IMR-90 (cell line): ENCODE measurements around the gene SBF2. TPM values are rescaled to one million over a fixed set of nuclear protein-coding genes. Genes with fewer than 3 reads are reported as not detected.
A peak's percentile ranks its signal among the peaks of the same experiment; 100 is the strongest.

Source experiments
- ATAC-seq: fragments of 200-7000 bp; cut with Tn5 transposase; 2 replicates; pipeline ENCODE4 v1.9.1; 2020; ENCODE audit warnings: low read depth, mild to moderate bottlenecking, moderate library complexity
- BruUV-seq: library from RNA; stranded (reverse); fragments of 400-500 nt; replicated peaks from 2 replicates; lab custom pipeline; 2021; lab: Mats Ljungman, UMichigan
- CTCF ChIA-PET: fragments of 300-600 bp; formaldehyde crosslinking; extraction: SDS; loops from one replicate; lab custom pipeline; 2021; ENCODE audit warnings: antibody characterized with exemption; lab: Yijun Ruan, JAX
- POLR2A ChIA-PET: fragments of 300-600 bp; sonication (Branson Sonifier 250); formaldehyde crosslinking; loops from one replicate; lab custom pipeline; 2022; ENCODE audit warnings: antibody characterized with exemption; ENCODE audit not compliant: unreplicated experiment; lab: Charles Lee
- DNase-seq: peaks from one replicate; pipeline ENCODE4 v3.0.0; 2013
- H2AFZ ChIP-seq: replicated peaks from 2 replicates; pipeline ENCODE3; 2013; ENCODE audit warnings: low read length, mild to moderate bottlenecking; ENCODE audit not compliant: poor library complexity
- H2AK5ac ChIP-seq: 2 replicates; pipeline ENCODE4 v1.6.1; 2013; ENCODE audit warnings: low read depth, low read length, inconsistent platforms
- H2AK9ac ChIP-seq: replicated peaks from 2 replicates; pipeline ENCODE3; 2013; ENCODE audit warnings: mild to moderate bottlenecking, low read depth, low read length, moderate library complexity; ENCODE audit not compliant: poor library complexity
- H2BK120ac ChIP-seq: 2 replicates; pipeline ENCODE4 v1.6.1; 2013; ENCODE audit warnings: low read depth, low read length, inconsistent platforms
- H2BK15ac ChIP-seq: 3 replicates; pipeline ENCODE4 v1.6.1; 2013; ENCODE audit warnings: low read depth, low read length, inconsistent platforms
- H2BK20ac ChIP-seq: 2 replicates; pipeline ENCODE4 v1.6.1; 2013; ENCODE audit warnings: low read depth, mild to moderate bottlenecking, inconsistent platforms, low read length, moderate library complexity
- H2BK5ac ChIP-seq: 2 replicates; pipeline ENCODE4 v1.6.1; 2013; ENCODE audit warnings: mild to moderate bottlenecking, low read depth, low read length, inconsistent platforms; ENCODE audit not compliant: poor library complexity, severe bottlenecking
- H3K14ac ChIP-seq: replicated peaks from 2 replicates; pipeline ENCODE4 v1.6.1; 2013; ENCODE audit warnings: low read depth, low read length, inconsistent platforms
- H3K18ac ChIP-seq: 2 replicates; pipeline ENCODE4 v1.6.1; 2013; ENCODE audit warnings: low read depth, low read length, control low read depth
- H3K23ac ChIP-seq: 2 replicates; pipeline ENCODE4 v1.6.1; 2013; ENCODE audit warnings: low read depth, low read length, inconsistent platforms
- H3K27ac ChIP-seq: 2 replicates; pipeline ENCODE4 v1.5.1; 2013; ENCODE audit warnings: mild to moderate bottlenecking, control low read depth, low read length; ENCODE audit not compliant: insufficient read depth
- H3K27me3 ChIP-seq: 2 replicates; pipeline ENCODE4 v1.6.1; 2013; ENCODE audit warnings: low read length; ENCODE audit not compliant: control insufficient read depth, insufficient read depth
- H3K36me3 ChIP-seq: 2 replicates; pipeline ENCODE4 v1.6.1; 2013; ENCODE audit warnings: low read length, mixed read lengths; ENCODE audit not compliant: control insufficient read depth, insufficient read depth
- H3K4ac ChIP-seq: 2 replicates; pipeline ENCODE4 v1.6.1; 2013; ENCODE audit warnings: low read depth, low read length, inconsistent platforms
- H3K4me1 ChIP-seq: 2 replicates; pipeline ENCODE4 v1.6.1; 2013; ENCODE audit warnings: low read length, mixed read lengths; ENCODE audit not compliant: control insufficient read depth, insufficient read depth
- H3K4me2 ChIP-seq: 2 replicates; pipeline ENCODE4 v1.6.1; 2013; ENCODE audit warnings: low read depth, mild to moderate bottlenecking, control low read depth, low read length, moderate library complexity
- H3K4me3 ChIP-seq: 2 replicates; pipeline ENCODE4 v1.5.1; 2013; ENCODE audit warnings: low read depth, mild to moderate bottlenecking, control low read depth, low read length, moderate library complexity; ENCODE audit not compliant: insufficient read depth
- H3K56ac ChIP-seq: 2 replicates; pipeline ENCODE4 v1.6.1; 2013; ENCODE audit warnings: low read length, inconsistent platforms; ENCODE audit not compliant: insufficient read depth; ENCODE audit errors: extremely low read depth
- H3K79me1 ChIP-seq, 2 experiments: 2 replicates each; pipeline ENCODE4 v1.6.1; 2013; ENCODE audit warnings: low read length in 2 of 2, inconsistent platforms in 1 of 2, low read depth in 1 of 2
- H3K9ac ChIP-seq: 2 replicates; pipeline ENCODE4 v1.6.1; 2013; ENCODE audit warnings: low read depth, low read length, control low read depth
- H3K9me1 ChIP-seq: 2 replicates; pipeline ENCODE4 v1.6.1; 2013; ENCODE audit warnings: low read length, inconsistent platforms; ENCODE audit not compliant: insufficient read depth
- H3K9me3 ChIP-seq: 2 replicates; pipeline ENCODE4 v1.6.1; 2013; ENCODE audit warnings: low read length; ENCODE audit not compliant: control insufficient read depth, insufficient read depth
- H4K20me1 ChIP-seq: 2 replicates; pipeline ENCODE4 v1.6.1; 2013; ENCODE audit warnings: low read length, inconsistent platforms; ENCODE audit not compliant: insufficient read depth
- H4K5ac ChIP-seq: 2 replicates; pipeline ENCODE4 v1.6.1; 2013; ENCODE audit warnings: mild to moderate bottlenecking, low read depth, low read length, control low read depth
- H4K8ac ChIP-seq, 2 experiments: 2 replicates each; pipeline ENCODE4 v1.6.1; 2013; ENCODE audit warnings: low read depth in 2 of 2, low read length in 2 of 2, control low read depth in 1 of 2, inconsistent platforms in 1 of 2
- H4K91ac ChIP-seq: 2 replicates; pipeline ENCODE4 v1.6.1; 2013; ENCODE audit warnings: low read depth, low read length, inconsistent platforms; ENCODE audit not compliant: insufficient read depth
- BHLHE40 ChIP-seq: fragments of 150-350 bp; IDR thresholded peaks from 2 replicates; pipeline ENCODE4 v1.6.1; 2016; ENCODE audit warnings: mild to moderate bottlenecking, low read depth, low read length
- CEBPB ChIP-seq: IDR thresholded peaks from 2 replicates; pipeline ENCODE4 v1.6.1; 2012; ENCODE audit warnings: low read depth, low read length, improper control_type of control experiment
- CHD1 ChIP-seq: IDR thresholded peaks from 2 replicates; pipeline ENCODE4 v1.6.1; 2012; ENCODE audit warnings: low read depth, low read length, improper control_type of control experiment
- CTCF ChIP-seq: conservative IDR thresholded peaks from 2 replicates; pipeline ENCODE4 v1.5.1; 2012; ENCODE audit warnings: mild to moderate bottlenecking, low read depth, low read length, improper control_type of control experiment
- ELK1 ChIP-seq: fragments of 150-350 bp; IDR thresholded peaks from 2 replicates; pipeline ENCODE4 v1.6.1; 2016; ENCODE audit warnings: low read depth, mild to moderate bottlenecking, low read length, moderate library complexity, borderline replicate concordance
- FOS ChIP-seq: fragments of 150-350 bp; IDR thresholded peaks from 2 replicates; pipeline ENCODE4 v1.6.1; 2016; ENCODE audit warnings: low read depth, low read length
- MAFK ChIP-seq: IDR thresholded peaks from 2 replicates; pipeline ENCODE4 v1.6.1; 2012; ENCODE audit warnings: low read depth, low read length, improper control_type of control experiment
- MAZ ChIP-seq: IDR thresholded peaks from 2 replicates; pipeline ENCODE4 v1.6.1; 2012; ENCODE audit warnings: low read depth, mild to moderate bottlenecking, low read length, improper control_type of control experiment, moderate library complexity, borderline replicate concordance
- MXI1 ChIP-seq: IDR thresholded peaks from 2 replicates; pipeline ENCODE4 v1.6.1; 2012; ENCODE audit warnings: low read depth, mild to moderate bottlenecking, low read length, moderate library complexity, borderline replicate concordance
- NFE2L2 ChIP-seq: fragments of 150-350 bp; IDR thresholded peaks from 2 replicates; pipeline ENCODE4 v1.6.1; 2016; ENCODE audit warnings: low read depth, mild to moderate bottlenecking, low read length
- POLR2A ChIP-seq: IDR thresholded peaks from 2 replicates; pipeline ENCODE4 v1.6.1; 2012; ENCODE audit warnings: mild to moderate bottlenecking, low read depth, low read length
- RAD21 ChIP-seq: IDR thresholded peaks from 2 replicates; pipeline ENCODE4 v1.6.1; 2012; ENCODE audit warnings: low read length, improper control_type of control experiment
- RCOR1 ChIP-seq: IDR thresholded peaks from 2 replicates; pipeline ENCODE4 v1.6.1; 2012; ENCODE audit warnings: mild to moderate bottlenecking, low read length, improper control_type of control experiment; ENCODE audit not compliant: insufficient replicate concordance
- RFX5 ChIP-seq: IDR thresholded peaks from 2 replicates; pipeline ENCODE4 v1.8.0; 2012; ENCODE audit warnings: low read depth, mild to moderate bottlenecking, low read length, moderate library complexity
- SMC3 ChIP-seq: fragments of 150-350 bp; IDR thresholded peaks from 2 replicates; pipeline ENCODE4 v1.6.1; 2016; ENCODE audit warnings: low read depth, mild to moderate bottlenecking, antibody characterized with exemption, low read length, moderate library complexity
- USF2 ChIP-seq: fragments of 150-350 bp; IDR thresholded peaks from 2 replicates; pipeline ENCODE4 v1.6.1; 2017; ENCODE audit warnings: mild to moderate bottlenecking, antibody characterized with exemption, low read length, low read depth
- WGBS, 2 experiments: methylation state at CpG; one replicate each; pipeline versions ENCODE4 v1.1.5 to v1.1.7; 2013; ENCODE audit warnings: missing lambda C conversion rate in 2 of 2; ENCODE audit not compliant: insufficient read length in 1 of 2; ENCODE audit errors: extremely low coverage in 2 of 2; 5-methylcytosine and 5-hydroxymethylcytosine counted together
- dilution Hi-C: fragments of 300-500 bp; cut with HindIII; formaldehyde crosslinking; loops from one replicate; pipeline ENCODE4 v1.14.3; 2018; ENCODE audit warnings: low sequenced_read_pairs; ENCODE audit not compliant: unreplicated experiment
- in situ Hi-C: fragments of 300-500 bp; cut with MboI; formaldehyde crosslinking; loops from 3 replicates; pipeline ENCODE4 v1.14.3; 2019; ENCODE audit warnings: low sequenced_read_pairs, inconsistent platforms, mixed read lengths
- intact Hi-C: fragments of 100-400 bp; cut with micrococcal nuclease; formaldehyde crosslinking; loops from 2 replicates; pipeline ENCODE4 v1.10.0; 2022
- polyA plus RNA-seq, 3 experiments: library from polyadenylated mRNA; depleted of rRNA; stranded (reverse); fragments of >200 nt; gene quantifications; 2 replicates each; pipeline ENCODE4 v1.2.3, GENCODE V29; 2012; ENCODE audit warnings: low replicate concordance in 1 of 3
- total RNA-seq: library from RNA; depleted of rRNA; stranded (reverse); fragments of >200 nt; gene quantifications from 2 replicates; pipeline ENCODE4 v1.2.3, GENCODE V29; 2012

The SBF2 gene
- total and polyA plus RNA-seq, 2 of the 4 experiments (the other 2 are of a cell fraction), result 23.8 to 51.8 TPM

GRCh38 chr11:10160350-10160749, 133.7 kb downstream of the SBF2 start:
- Histone ChIP-seq H3K18ac (no peak overlapping the region), H3K27ac (no peak overlapping the region), H3K36me3 (peaks cover 1% of the 10 kb centered on the region; the same call in 1 of the 2 replicates), H3K27me3 (no peaks in the 10 kb centered on the region), H3K4me1 (peaks cover 3% of the 10 kb centered on the region), H3K9me1 (no peaks in the 10 kb centered on the region), H3K14ac (no peak overlapping the region), H4K8ac (no peak overlapping the region), H3K4me3 (no peak overlapping the region), H2AK5ac (no peak overlapping the region), H2BK5ac (no peak overlapping the region), H3K4me2 (no peak overlapping the region), H2AFZ (no peak overlapping the region), H2BK120ac (no peak overlapping the region), H2BK15ac (no peak overlapping the region), H4K91ac (no peak overlapping the region), H3K56ac (no peak overlapping the region), H3K9me3 (peaks cover 4% of the 10 kb centered on the region), H4K5ac (no peak overlapping the region), H2BK20ac (no peak overlapping the region), H3K4ac (no peak overlapping the region), H3K23ac (no peak overlapping the region), H4K20me1 (peaks cover 14% of the 10 kb centered on the region; the same call in 1 of the 2 replicates), H3K79me1 (peaks cover 29 to 73% of the 10 kb centered on the region in 2 experiments), H3K9ac (no peak overlapping the region), H2AK9ac (no peak overlapping the region)
- in situ Hi-C loops (no loop called here), dilution Hi-C loops (no loop called here), intact Hi-C loops (no loop called here)
- DNase-seq (peak; percentile 7), ATAC-seq (no peak)
- BruUV-seq, result no TSS peak
- TF ChIP-seq CHD1 (no peak), ELK1 (no peak), MXI1 (no peak), MAFK (no peak), NFE2L2 (no peak), BHLHE40 (no peak), CTCF (no peak), RAD21 (no peak), FOS (no peak), POLR2A (no peak), MAZ (no peak), USF2 (no peak), RCOR1 (no peak), CEBPB (no peak), SMC3 (no peak), RFX5 (no peak)
- CTCF ChIA-PET, result no interaction called here
- no CpG with 5 or more reads among the region's 2 CpGs for WGBS, 2 experiments
- POLR2A ChIA-PET, result no interaction called here
